Measurements from ENCODE around the gene CYB5B.
"Not testable (repeated sequence)": the region's sequence is repeated elsewhere in the genome, so short reads cannot be mapped to it uniquely, and the experiment has no call there.

CYB5B gene

GRCh38 chr16:69408475-69408874, 15.9 kb upstream of the CYB5B start:
- no peak for DNase-seq

- DNase-seq, result no peak
Observed at GRCh38 chr16:69410219-69410990, 14.0 kb upstream of the CYB5B start.

- no peak for DNase-seq
Observed at GRCh38 chr16:69411064-69411985, 13.1 kb upstream of the CYB5B start.

- DNase-seq, result no peak
Observed at GRCh38 chr16:69412287-69412686, 12.1 kb upstream of the CYB5B start.

- no peak for DNase-seq
Observed at GRCh38 chr16:69413045-69413664, 11.3 kb upstream of the CYB5B start.

GRCh38 chr16:69417520-69418199, 6.8 kb upstream of the CYB5B start:
- DNase-seq, result peak in 39 of 58 donors; percentile 2 to 86 (median 34)

GRCh38 chr16:69419956-69420355, 4.5 kb upstream of the CYB5B start:
- no peak for DNase-seq

GRCh38 chr16:69423189-69423588, 1.2 kb upstream of the CYB5B start:
- no peak for DNase-seq

- no peak for DNase-seq
Observed at GRCh38 chr16:69424935-69425784, 741 bp downstream of the CYB5B start.

- DNase-seq, result no peak
Observed at GRCh38 chr16:69428652-69429051, 4.2 kb downstream of the CYB5B start.

GRCh38 chr16:69429058-69429640, 4.7 kb downstream of the CYB5B start:
- DNase-seq, result not testable (repeated sequence)

- no peak for DNase-seq
Observed at GRCh38 chr16:69431948-69432468, 7.6 kb downstream of the CYB5B start.

- no peak for DNase-seq
Observed at GRCh38 chr16:69434066-69434465, 9.6 kb downstream of the CYB5B start.

- DNase-seq, result no peak
Observed at GRCh38 chr16:69435977-69436820, 11.8 kb downstream of the CYB5B start.

- no peak for DNase-seq
Observed at GRCh38 chr16:69436896-69437295, 12.5 kb downstream of the CYB5B start.

- no peak for DNase-seq
Observed at GRCh38 chr16:69438465-69438864, 14.0 kb downstream of the CYB5B start.

- no peak for DNase-seq
Observed at GRCh38 chr16:69440250-69440649, 15.8 kb downstream of the CYB5B start.

GRCh38 chr16:69441030-69441429, 16.6 kb downstream of the CYB5B start:
- DNase-seq, result not testable (repeated sequence)

Data from anterior cingulate cortex (tissue), 58 donors.